ENCODE results near the gene VPS25. TPM values are rescaled to one million over a fixed set of nuclear protein-coding genes. Genes with fewer than 3 reads are reported as not detected.
"Not testable (repeated sequence)": the region's sequence is repeated elsewhere in the genome, so short reads cannot be mapped to it uniquely, and the experiment has no call there.

VPS25 gene
- total RNA-seq, 2 donors from 2014 or later = 18.5 to 24.2 TPM

DNA sequence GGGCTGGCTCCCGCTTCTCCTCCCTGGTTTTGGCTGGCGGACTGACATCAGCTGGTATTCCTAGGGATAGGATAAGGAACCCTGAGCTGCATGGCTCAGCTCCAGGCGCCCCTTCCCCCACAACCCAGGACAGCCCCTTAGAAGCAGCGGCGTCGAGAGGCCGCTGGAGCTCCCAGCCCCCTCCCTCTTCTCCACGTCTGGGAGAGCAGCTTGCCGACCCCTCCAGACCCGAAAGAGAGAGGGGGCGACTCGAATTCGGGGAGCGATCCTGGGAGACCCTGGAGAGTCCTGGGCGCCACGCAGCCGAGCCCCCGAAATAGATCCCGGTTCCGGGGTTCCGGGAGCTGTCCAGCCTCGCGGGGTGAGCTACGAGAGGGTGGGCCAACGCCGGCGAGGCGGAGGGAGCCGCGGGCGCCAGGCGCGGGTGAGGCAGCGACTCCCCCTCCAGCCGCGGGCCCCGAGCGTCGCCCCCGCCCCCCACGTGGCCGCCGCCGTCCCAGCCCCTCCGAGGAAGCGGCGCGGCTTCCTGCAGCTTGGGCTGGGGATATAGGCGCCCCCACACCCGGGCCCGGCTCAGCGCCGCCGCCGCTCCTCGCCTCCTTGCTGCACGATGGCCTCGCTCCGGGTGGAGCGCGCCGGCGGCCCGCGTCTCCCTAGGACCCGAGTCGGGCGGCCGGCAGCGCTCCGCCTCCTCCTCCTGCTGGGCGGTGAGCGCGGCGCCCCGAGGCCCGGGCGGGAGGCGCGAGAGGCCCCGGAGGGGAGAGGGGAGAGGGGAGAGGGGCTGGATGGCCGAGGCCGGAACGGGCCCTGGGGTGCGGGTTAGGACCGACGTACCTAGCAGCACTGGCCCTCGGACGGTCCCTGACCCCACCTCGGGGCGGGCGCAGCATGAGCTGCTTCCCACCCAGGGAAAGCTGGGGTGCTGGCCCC is 12.3 kb upstream of the VPS25 start, which contains the start of gene RAMP2:
TSS of gene RAMP2 (plus strand) at position 576 of the 930 bp plus-strand sequence. CDS start at position 611, 35 bp downstream.
- H3K9me3 ChIP-seq = no peaks in the 10 kb centered on the region
- no peak for DNase-seq (ENCODE audit: low spot score)
- no peak within 1 kb of the TSS for H3K27ac ChIP-seq
- peaks cover 3 to 14% of the 10 kb centered on the region in 2 donors for H3K4me1 ChIP-seq (ENCODE audit: control insufficient read depth in 1 of 2, low read depth in 2 of 2)
- peaks cover 9% of the 10 kb centered on the region for H3K27me3 ChIP-seq (replicated peaks; ENCODE audit: insufficient read depth)
- peak within 1 kb of the TSS; percentile 72 for H3K4me3 ChIP-seq
- ATAC-seq (ENCODE audit: insufficient number of reproducible peaks, low FRiP score, low read depth) = no peak
- H3K36me3 ChIP-seq = no peaks in the 10 kb centered on the region
- TF ChIP-seq, protein P1, sequence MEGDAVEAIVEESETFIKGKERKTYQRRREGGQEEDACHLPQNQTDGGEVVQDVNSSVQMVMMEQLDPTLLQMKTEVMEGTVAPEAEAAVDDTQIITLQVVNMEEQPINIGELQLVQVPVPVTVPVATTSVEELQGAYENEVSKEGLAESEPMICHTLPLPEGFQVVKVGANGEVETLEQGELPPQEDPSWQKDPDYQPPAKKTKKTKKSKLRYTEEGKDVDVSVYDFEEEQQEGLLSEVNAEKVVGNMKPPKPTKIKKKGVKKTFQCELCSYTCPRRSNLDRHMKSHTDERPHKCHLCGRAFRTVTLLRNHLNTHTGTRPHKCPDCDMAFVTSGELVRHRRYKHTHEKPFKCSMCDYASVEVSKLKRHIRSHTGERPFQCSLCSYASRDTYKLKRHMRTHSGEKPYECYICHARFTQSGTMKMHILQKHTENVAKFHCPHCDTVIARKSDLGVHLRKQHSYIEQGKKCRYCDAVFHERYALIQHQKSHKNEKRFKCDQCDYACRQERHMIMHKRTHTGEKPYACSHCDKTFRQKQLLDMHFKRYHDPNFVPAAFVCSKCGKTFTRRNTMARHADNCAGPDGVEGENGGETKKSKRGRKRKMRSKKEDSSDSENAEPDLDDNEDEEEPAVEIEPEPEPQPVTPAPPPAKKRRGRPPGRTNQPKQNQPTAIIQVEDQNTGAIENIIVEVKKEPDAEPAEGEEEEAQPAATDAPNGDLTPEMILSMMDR (IDR thresholded peaks at IDR 0.05) = no peak

DNA sequence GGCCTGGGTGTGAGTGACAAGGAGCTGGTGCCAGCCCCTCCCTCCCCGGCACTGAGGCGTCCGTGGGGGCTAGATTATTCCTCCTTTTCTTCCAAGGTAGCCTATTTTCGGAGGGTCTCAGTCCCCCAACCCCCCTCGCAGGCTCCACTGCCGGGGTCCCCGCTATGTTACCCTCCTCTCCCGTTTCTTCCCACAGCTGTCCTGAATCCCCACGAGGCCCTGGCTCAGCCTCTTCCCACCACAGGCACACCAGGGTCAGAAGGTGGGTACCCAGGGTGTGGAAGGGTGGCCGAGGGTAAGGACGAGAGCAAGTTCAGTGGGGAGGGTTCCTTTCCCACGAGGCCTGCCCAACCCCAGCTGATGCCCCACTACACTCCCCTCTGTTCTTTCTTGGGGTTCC is 11.6 kb upstream of the VPS25 start:
- no peak for DNase-seq (ENCODE audit: low spot score)
- ATAC-seq (ENCODE audit: insufficient number of reproducible peaks, low FRiP score, low read depth) = no peak
- peak overlapping the region; percentile 72 for H3K4me3 ChIP-seq
- TF ChIP-seq, protein P1 (IDR thresholded peaks at IDR 0.05) = no peak
- no peaks in the 10 kb centered on the region for H3K9me3 ChIP-seq
- H3K27ac ChIP-seq = no peak overlapping the region
- no peaks in the 10 kb centered on the region for H3K36me3 ChIP-seq
- H3K27me3 ChIP-seq (replicated peaks; ENCODE audit: insufficient read depth) = peaks cover 9% of the 10 kb centered on the region
- H3K4me1 ChIP-seq (ENCODE audit: control insufficient read depth in 1 of 2, low read depth in 2 of 2) = peaks cover 3 to 14% of the 10 kb centered on the region in 2 donors

DNA sequence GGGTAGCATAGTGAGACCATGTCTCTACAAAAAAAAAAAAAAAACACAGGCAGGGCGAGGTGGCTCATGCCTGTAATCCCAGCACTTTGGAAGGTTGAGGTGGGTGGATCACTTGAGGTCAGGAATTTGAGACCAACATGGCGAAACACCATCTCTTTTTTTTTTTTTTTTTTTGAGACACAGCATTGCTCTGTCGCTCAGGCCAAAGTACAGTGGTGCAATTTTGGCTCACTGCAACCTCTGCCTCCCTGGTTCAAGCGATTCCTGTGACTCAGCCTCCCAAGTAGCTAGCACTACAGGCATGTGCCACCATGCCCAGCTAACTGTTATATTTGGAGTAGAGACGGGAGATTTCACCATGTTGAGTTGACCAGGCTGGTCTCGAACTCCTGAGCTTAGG is 7.1 kb upstream of the VPS25 start:
- Histone ChIP-seq H3K27me3 (replicated peaks; ENCODE audit: insufficient read depth) (peaks cover 9% of the 10 kb centered on the region), H3K4me1 (ENCODE audit: control insufficient read depth in 1 of 2, low read depth in 2 of 2) (peaks cover 0 to 4% of the 10 kb centered on the region in 2 donors), H3K36me3 (no peaks in the 10 kb centered on the region), H3K9me3 (no peaks in the 10 kb centered on the region), H3K4me3 (no peak overlapping the region), H3K27ac (no peak overlapping the region)
- TF ChIP-seq, protein P1 (IDR thresholded peaks at IDR 0.05) = no peak
- DNase-seq (ENCODE audit: low spot score) (no peak), ATAC-seq (ENCODE audit: insufficient number of reproducible peaks, low FRiP score, low read depth) (no peak)

DNA sequence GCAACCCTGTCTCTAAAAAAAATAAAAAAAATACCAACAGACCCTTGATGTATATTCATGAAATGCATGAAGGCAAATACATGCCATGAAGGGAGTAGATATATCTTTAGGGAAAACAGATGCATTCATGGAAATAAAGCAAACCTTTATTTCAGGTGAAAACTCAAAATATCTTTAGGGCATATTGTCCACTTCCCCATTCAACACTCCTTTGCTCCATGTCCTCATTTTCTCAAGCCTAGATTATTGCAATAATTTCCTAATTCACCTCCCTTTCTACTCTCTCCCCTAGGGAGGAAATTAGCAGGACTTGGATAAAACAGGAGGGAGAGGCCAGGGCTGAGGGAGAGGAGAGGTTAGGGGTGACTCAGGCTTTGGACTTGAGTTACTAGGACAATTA is 5.7 kb upstream of the VPS25 start:
- H3K36me3 ChIP-seq = no peaks in the 10 kb centered on the region
- H3K9me3 ChIP-seq = no peaks in the 10 kb centered on the region
- DNase-seq (ENCODE audit: low spot score) (no peak), ATAC-seq (ENCODE audit: insufficient number of reproducible peaks, low FRiP score, low read depth) (no peak)
- peaks cover 2% of the 10 kb centered on the region for H3K27me3 ChIP-seq (replicated peaks; ENCODE audit: insufficient read depth)
- H3K27ac ChIP-seq = no peak overlapping the region
- TF ChIP-seq, protein P1 (IDR thresholded peaks at IDR 0.05) = no peak
- no peak overlapping the region for H3K4me3 ChIP-seq
- H3K4me1 ChIP-seq (ENCODE audit: control insufficient read depth in 1 of 2, low read depth in 2 of 2) = no peaks in the 10 kb centered on the region

DNA sequence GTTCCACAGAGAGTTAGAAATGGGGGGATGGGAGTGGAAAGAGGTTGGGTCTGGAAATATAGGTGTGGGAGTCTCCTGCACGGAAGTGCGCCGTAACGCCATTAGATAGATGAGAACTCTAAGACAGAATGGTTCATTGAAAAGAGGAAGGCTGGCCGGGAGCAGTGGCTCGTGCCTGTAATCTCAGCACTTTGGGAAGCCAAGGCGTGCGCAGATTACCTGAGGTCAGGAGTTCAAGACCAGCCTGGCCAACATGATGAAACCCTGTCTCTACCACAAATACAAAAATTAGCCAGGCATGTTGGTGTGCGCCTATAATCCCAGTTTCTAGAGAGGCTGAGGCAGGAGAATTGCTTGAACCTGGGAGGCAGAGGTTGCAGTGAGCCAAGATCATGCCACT is 5.2 kb upstream of the VPS25 start:
- not testable (repeated sequence) for H3K4me3 ChIP-seq; ATAC-seq (ENCODE audit: insufficient number of reproducible peaks, low FRiP score, low read depth); H3K9me3 ChIP-seq; H3K27me3 ChIP-seq (replicated peaks; ENCODE audit: insufficient read depth); DNase-seq (ENCODE audit: low spot score); H3K4me1 ChIP-seq (ENCODE audit: control insufficient read depth in 1 of 2, low read depth in 2 of 2); H3K27ac ChIP-seq; H3K36me3 ChIP-seq

DNA sequence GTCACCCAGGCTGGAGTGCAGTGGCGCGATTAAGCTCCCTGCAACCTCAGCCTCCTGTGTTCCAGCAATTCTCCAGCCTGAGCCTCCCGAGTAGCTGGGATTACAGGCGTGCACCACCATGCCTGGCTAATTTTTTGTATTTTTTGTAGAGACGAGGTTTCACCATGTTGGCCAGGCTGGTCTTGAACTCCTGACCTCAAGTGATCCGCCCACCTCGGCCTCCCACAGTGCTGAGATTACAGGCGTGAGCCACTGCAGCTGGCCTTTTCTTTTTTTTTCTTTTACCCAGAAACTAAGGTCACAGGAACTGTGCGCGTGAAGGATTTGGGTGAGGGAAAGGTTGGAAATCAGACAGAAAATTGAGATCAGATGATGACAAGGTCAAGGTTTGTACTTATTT is 3.3 kb upstream of the VPS25 start:
- not testable (repeated sequence) for DNase-seq (ENCODE audit: low spot score); H3K27me3 ChIP-seq (replicated peaks; ENCODE audit: insufficient read depth); H3K27ac ChIP-seq; H3K36me3 ChIP-seq; H3K9me3 ChIP-seq; ATAC-seq (ENCODE audit: insufficient number of reproducible peaks, low FRiP score, low read depth); H3K4me3 ChIP-seq; H3K4me1 ChIP-seq (ENCODE audit: control insufficient read depth in 1 of 2, low read depth in 2 of 2)

All from thoracic aorta (tissue), 2 donors.